ENCODE results near the gene LLPH. TPM values are rescaled to one million over a fixed set of nuclear protein-coding genes. Genes with fewer than 3 reads are reported as not detected.

LLPH gene
- total RNA-seq, 1 donor from 2014 or later, result 3.9 TPM

GRCh38 chr12:66141299-66141698 lies 10.7 kb upstream of the LLPH start:
- Histone ChIP-seq H3K4me3 (no peak overlapping the region), H3K36me3 (peaks cover 0 to 66% of the 10 kb centered on the region in 2 donors), H3K4me1 (no peaks in the 10 kb centered on the region), H3K27ac (no peak overlapping the region), H3K27me3 (no peaks in the 10 kb centered on the region), H3K9me3 (peaks cover 8% of the 10 kb centered on the region)
- TF ChIP-seq CTCF (IDR thresholded peaks at IDR 0.05) (no peak), POLR2A (IDR thresholded peaks at IDR 0.05) (no peak), POLR2AphosphoS5 (IDR thresholded peaks at IDR 0.05; ENCODE audit: insufficient read depth in 1 of 2, low read depth in 1 of 2) (no peak)
- intact Hi-C loops (cut with DNase I), result loop anchor here (10.0 kb wide), 1 partner anchor 274 kb away; no protein-coding TSS in a partner anchor
- no peak for DNase-seq (ENCODE audit: extremely low spot score in 2 of 2)

GRCh38 chr12:66140731-66141130 lies 10.2 kb upstream of the LLPH start:
- no peaks in the 10 kb centered on the region for H3K27me3 ChIP-seq
- no peak overlapping the region for H3K27ac ChIP-seq
- no peaks in the 10 kb centered on the region for H3K4me1 ChIP-seq
- no peak for TF ChIP-seq POLR2AphosphoS5 (IDR thresholded peaks at IDR 0.05; ENCODE audit: insufficient read depth in 1 of 2, low read depth in 1 of 2)
- no peak for TF ChIP-seq POLR2A (IDR thresholded peaks at IDR 0.05)
- TF ChIP-seq CTCF (IDR thresholded peaks at IDR 0.05), result no peak
- DNase-seq (ENCODE audit: extremely low spot score in 2 of 2), result no peak
- H3K4me3 ChIP-seq, result no peak overlapping the region
- peaks cover 0 to 65% of the 10 kb centered on the region in 2 donors for H3K36me3 ChIP-seq
- peaks cover 8% of the 10 kb centered on the region for H3K9me3 ChIP-seq
- intact Hi-C loops (cut with DNase I), result loop anchor here (10.0 kb wide), 1 partner anchor 274 kb away; no protein-coding TSS in a partner anchor

- intact Hi-C loops (cut with DNase I), result no loop called here
- TF ChIP-seq CTCF (IDR thresholded peaks at IDR 0.05) (no peak), POLR2AphosphoS5 (IDR thresholded peaks at IDR 0.05; ENCODE audit: insufficient read depth in 1 of 2, low read depth in 1 of 2) (no peak), POLR2A (IDR thresholded peaks at IDR 0.05) (no peak)
- Histone ChIP-seq H3K36me3 (peaks cover 0 to 65% of the 10 kb centered on the region in 2 donors), H3K9me3 (peaks cover 8% of the 10 kb centered on the region), H3K27ac (no peak overlapping the region), H3K27me3 (no peaks in the 10 kb centered on the region), H3K4me1 (no peaks in the 10 kb centered on the region), H3K4me3 (no peak overlapping the region)
- no peak for DNase-seq (ENCODE audit: extremely low spot score in 2 of 2)
These were observed 8.8 kb upstream of the LLPH start for GRCh38 chr12:66139328-66139727.

- Histone ChIP-seq H3K4me3 (no peak overlapping the region), H3K27me3 (no peaks in the 10 kb centered on the region), H3K27ac (no peak overlapping the region), H3K36me3 (peaks cover 0 to 65% of the 10 kb centered on the region in 2 donors), H3K4me1 (no peaks in the 10 kb centered on the region), H3K9me3 (peaks cover 8% of the 10 kb centered on the region)
- DNase-seq (ENCODE audit: extremely low spot score in 2 of 2), result no peak
- TF ChIP-seq CTCF (IDR thresholded peaks at IDR 0.05) (no peak), POLR2A (IDR thresholded peaks at IDR 0.05) (no peak), POLR2AphosphoS5 (IDR thresholded peaks at IDR 0.05; ENCODE audit: insufficient read depth in 1 of 2, low read depth in 1 of 2) (no peak)
- intact Hi-C loops (cut with DNase I), result no loop called here
These were observed 7.4 kb upstream of the LLPH start for GRCh38 chr12:66137937-66138336.

GRCh38 chr12:66132408-66132807 lies 1.9 kb upstream of the LLPH start:
- intact Hi-C loops (cut with DNase I), result no loop called here
- no peak overlapping the region for H3K4me3 ChIP-seq
- DNase-seq (ENCODE audit: extremely low spot score in 2 of 2), result no peak
- no peak overlapping the region for H3K27ac ChIP-seq
- no peaks in the 10 kb centered on the region for H3K9me3 ChIP-seq
- H3K36me3 ChIP-seq, result peaks cover 0 to 20% of the 10 kb centered on the region in 2 donors
- H3K4me1 ChIP-seq, result peaks cover 23% of the 10 kb centered on the region
- no peaks in the 10 kb centered on the region for H3K27me3 ChIP-seq
- no peak for TF ChIP-seq POLR2AphosphoS5 (IDR thresholded peaks at IDR 0.05; ENCODE audit: insufficient read depth in 1 of 2, low read depth in 1 of 2)
- no peak for TF ChIP-seq CTCF (IDR thresholded peaks at IDR 0.05)
- no peak for TF ChIP-seq POLR2A (IDR thresholded peaks at IDR 0.05)

All from vagina (tissue), 2 donors.